GM12872 (cell line): ENCODE measurements around the gene JPH3.

Experiments
- TF ChIP-seq, protein P1 (sequence below): IDR thresholded peaks from 3 replicates; pipeline ENCODE4 v1.5.1; 2011; ENCODE audit warnings: low read depth, mild to moderate bottlenecking, low read length, moderate library complexity; ENCODE audit not compliant: insufficient read depth

Gene JPH3

DNA sequence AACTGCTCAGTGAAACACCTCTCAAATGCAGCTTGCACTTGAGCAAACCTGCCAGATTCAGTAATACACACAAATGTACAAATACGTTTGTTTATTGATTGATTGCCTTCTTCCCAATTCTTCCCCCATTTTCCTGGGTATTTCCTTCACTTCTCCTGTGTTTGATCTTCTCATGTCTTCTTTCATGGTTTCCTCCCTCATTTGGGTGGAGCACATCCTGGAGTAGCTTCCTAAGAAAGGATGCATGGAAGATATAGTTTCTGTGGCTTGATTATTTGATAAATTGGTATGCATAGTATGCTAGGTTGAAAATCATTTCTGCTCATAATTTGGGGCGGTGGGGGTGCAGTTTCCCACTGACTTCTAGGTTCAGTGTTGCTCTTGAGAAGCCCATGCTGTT is 28.8 kb downstream of the JPH3 start:
- TF ChIP-seq, protein P1, sequence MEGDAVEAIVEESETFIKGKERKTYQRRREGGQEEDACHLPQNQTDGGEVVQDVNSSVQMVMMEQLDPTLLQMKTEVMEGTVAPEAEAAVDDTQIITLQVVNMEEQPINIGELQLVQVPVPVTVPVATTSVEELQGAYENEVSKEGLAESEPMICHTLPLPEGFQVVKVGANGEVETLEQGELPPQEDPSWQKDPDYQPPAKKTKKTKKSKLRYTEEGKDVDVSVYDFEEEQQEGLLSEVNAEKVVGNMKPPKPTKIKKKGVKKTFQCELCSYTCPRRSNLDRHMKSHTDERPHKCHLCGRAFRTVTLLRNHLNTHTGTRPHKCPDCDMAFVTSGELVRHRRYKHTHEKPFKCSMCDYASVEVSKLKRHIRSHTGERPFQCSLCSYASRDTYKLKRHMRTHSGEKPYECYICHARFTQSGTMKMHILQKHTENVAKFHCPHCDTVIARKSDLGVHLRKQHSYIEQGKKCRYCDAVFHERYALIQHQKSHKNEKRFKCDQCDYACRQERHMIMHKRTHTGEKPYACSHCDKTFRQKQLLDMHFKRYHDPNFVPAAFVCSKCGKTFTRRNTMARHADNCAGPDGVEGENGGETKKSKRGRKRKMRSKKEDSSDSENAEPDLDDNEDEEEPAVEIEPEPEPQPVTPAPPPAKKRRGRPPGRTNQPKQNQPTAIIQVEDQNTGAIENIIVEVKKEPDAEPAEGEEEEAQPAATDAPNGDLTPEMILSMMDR: no peak

DNA sequence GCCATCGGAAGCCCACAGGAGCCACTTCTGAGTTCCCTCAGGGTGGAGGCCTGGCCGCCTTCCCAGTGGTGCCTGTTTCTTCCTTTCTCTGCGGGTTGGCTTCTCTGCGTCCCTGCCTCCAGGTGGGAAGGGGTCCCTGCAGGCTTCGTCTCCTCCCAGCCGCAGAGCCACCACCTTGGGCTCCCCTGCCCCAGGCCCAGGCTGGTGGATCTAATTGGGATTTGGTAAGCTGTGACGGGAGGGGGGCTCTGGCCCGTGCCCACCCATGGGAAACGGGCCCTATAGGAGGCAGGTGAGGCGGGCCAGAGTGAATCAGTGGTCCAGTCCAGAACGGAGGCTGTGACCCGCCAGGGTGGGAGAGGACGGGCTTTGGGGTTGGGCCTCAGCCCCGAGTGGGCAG is 32.1 kb downstream of the JPH3 start:
- TF ChIP-seq, protein P1: no peak

- TF ChIP-seq, protein P1: peak; percentile 93
Measured at GRCh38 chr16:87635541-87636049, 33.3 kb downstream of the JPH3 start.

DNA sequence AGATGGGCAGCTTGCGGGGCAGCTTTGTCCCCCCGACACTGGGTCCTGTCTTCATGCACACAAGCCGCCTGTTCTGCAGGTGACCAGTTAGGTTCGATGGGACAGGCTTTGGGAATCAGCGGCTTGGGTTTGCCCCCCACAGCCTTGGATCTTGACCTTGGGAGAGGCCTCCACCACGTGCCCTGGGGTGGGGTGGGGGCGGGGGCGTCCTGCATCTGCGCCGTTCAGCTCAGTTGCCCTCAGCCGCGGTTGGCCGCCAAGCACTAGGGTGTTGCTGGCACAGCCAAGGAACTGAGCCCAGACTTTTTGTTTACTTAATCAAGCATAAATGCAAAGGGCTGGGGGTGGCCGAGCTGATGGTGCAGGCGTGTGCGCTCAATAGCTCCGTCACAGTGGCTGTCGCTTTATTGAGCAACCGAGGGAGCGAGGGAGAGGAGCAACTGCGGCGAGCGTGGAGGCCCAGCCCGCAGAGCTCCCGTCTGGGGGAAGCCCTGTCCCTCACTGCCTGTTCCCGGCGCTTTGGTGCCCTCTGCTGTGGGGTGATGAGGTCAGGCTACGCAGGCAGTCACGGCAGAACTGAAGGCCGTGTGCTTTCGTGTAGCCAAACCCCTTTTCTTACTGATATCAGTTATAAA is 33.9 kb downstream of the JPH3 start:
- TF ChIP-seq, protein P1: peak; percentile 74

- TF ChIP-seq, protein P1: no peak
Measured at GRCh38 chr16:87636741-87637140, 34.4 kb downstream of the JPH3 start.

- TF ChIP-seq, protein P1: no peak
Measured at GRCh38 chr16:87637357-87637756, 35.0 kb downstream of the JPH3 start.

GRCh38 chr16:87638736-87639135 is 36.4 kb downstream of the JPH3 start:
- TF ChIP-seq, protein P1: no peak

- TF ChIP-seq, protein P1: no peak
Measured at GRCh38 chr16:87641721-87642120, 39.4 kb downstream of the JPH3 start.
